Mesodermal cell (in vitro differentiated cells): ENCODE data around the gene TMLHE.
"Not testable (repeated sequence)": the region's sequence is repeated elsewhere in the genome, so short reads cannot be mapped to it uniquely, and the experiment has no call there.

Source experiments
- H3K27ac ChIP-seq: 2 replicates; pipeline ENCODE4 v1.7.0; 2013; ENCODE audit warnings: mild to moderate bottlenecking, low read depth, low read length, moderate library complexity; ENCODE audit not compliant: severe bottlenecking
- H3K36me3 ChIP-seq: 2 replicates; pipeline ENCODE4 v1.7.1; 2013; ENCODE audit warnings: mild to moderate bottlenecking, low read length, moderate library complexity; ENCODE audit not compliant: control insufficient read depth, insufficient read depth
- H3K4me1 ChIP-seq: one replicate; pipeline ENCODE4 v1.7.1; 2013; ENCODE audit warnings: mild to moderate bottlenecking, low read length; ENCODE audit not compliant: insufficient read depth, control insufficient read depth, poor library complexity, severe bottlenecking
- H3K4me3 ChIP-seq: 2 replicates; pipeline ENCODE4 v1.7.0; 2013; ENCODE audit warnings: low read length, control low read depth, mild to moderate bottlenecking; ENCODE audit not compliant: insufficient read depth, poor library complexity, severe bottlenecking; ENCODE audit errors: extremely low read depth
- H3K9me3 ChIP-seq: 2 replicates; pipeline ENCODE4 v1.7.1; 2013; ENCODE audit warnings: mild to moderate bottlenecking, low read length, moderate library complexity; ENCODE audit not compliant: control insufficient read depth
- WGBS, 2 experiments: methylation state at CpG; one replicate each; pipeline ENCODE4 v1.1.5; 2013; ENCODE audit warnings: missing lambda C conversion rate in 2 of 2; ENCODE audit not compliant: insufficient coverage in 2 of 2; 5-methylcytosine and 5-hydroxymethylcytosine counted together

Gene TMLHE

DNA sequence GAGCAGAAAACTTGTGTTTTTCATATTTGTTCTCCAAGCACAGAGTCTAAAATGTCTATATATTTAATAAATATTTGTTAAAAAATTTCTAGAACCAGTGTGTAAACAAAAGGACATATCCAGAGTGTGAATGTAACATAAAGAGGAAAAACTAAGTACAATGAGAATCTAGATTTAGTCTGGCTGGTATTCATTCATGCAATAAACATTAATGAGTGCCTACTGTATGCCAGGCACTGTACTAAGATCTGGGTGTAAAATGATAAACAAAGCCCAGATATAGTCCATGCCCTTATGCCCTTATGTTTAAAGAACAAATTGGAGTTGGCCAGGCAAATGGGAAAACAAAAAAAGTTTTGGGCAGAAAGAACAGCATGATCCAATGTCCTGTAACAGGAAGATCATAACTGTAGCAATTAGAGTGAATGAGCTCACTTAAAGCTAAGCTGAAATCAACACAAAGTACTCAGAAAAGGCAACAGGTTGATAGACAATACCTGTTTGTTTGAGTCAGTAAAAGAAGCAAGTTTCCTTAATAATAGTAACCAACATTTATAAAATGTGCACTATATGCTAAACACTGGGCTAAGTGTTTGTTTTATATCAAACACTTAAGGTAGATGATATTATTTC is 1.3 kb upstream of the TMLHE start:
- H3K27ac ChIP-seq: no peak overlapping the region
- H3K4me1 ChIP-seq: peaks cover 7% of the 10 kb centered on the region
- H3K36me3 ChIP-seq: no peaks in the 10 kb centered on the region
- H3K4me3 ChIP-seq: no peak overlapping the region
- no peaks in the 10 kb centered on the region for H3K9me3 ChIP-seq

DNA sequence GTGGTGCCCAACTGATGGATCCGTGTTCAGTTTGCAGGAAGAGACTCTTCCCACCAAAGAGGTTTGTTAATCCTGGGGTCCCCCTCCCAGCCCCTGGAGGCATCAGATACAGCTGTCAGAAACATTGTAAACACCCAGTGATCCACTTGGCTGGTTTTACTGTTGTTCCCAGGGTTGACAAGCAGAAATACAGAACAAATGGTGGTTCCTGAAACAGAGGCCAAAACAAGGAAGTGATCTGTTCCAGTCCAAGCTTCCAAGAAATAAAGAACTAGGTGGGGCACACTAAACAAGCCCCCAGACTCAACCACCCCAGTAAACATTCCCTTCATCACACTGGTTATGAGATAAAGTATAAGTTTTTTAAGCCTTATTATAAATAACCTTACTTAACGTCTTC is 1.4 kb downstream of the TMLHE start:
- Histone ChIP-seq H3K4me1 (peaks cover 7% of the 10 kb centered on the region), H3K9me3 (no peaks in the 10 kb centered on the region), H3K27ac (no peak overlapping the region), H3K4me3 (peak overlapping the region; percentile 58), H3K36me3 (no peaks in the 10 kb centered on the region)
- WGBS, 2 experiments: 100% methylated on average over 1 of the region's 2 CpGs; no CpG with 5 or more reads in 1 of the 2 experiments

DNA sequence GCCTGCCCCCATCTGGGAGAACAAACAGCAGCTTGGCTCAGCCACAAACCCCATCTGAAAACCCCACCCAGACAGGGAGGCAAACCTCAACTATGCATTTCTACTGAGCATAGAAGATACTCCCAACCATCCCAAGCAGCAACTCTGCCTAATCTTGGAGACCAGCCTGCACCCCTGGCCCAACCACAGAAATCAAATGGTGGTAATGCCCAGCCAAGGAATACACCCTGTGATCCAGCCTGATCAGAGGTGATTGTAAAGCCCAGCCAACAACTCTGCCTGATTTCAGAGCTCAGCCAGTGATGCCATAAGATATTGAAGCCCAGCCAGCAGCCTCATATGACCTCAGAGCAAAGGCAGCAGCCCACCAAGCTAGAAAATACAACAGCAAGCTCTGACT is 19.8 kb downstream of the TMLHE start:
- H3K4me3 ChIP-seq: no peak overlapping the region
- H3K9me3 ChIP-seq: no peaks in the 10 kb centered on the region
- H3K4me1 ChIP-seq: no peaks in the 10 kb centered on the region
- no peak overlapping the region for H3K27ac ChIP-seq
- H3K36me3 ChIP-seq: peaks cover 4% of the 10 kb centered on the region

DNA sequence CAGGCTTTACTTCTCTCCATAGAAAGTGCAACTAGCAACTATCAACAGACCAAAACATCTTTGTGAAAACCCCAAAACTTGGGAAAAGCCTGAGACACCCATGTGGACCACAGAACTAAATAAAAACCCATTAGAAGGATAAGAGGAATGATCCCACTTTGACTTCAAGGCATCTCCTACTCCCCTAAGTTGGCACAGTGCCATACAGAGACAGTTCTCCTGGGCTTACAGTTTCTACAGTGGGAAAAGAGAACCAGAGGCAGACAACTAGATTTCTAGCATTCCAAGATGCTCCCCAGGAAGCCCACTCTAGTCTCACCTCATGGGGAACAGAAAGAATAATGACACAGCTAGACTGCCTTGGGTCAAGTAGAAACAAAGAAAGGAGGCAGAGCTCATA is 20.4 kb downstream of the TMLHE start:
- no peaks in the 10 kb centered on the region for H3K9me3 ChIP-seq
- H3K36me3 ChIP-seq: peaks cover 4% of the 10 kb centered on the region
- H3K4me3 ChIP-seq: no peak overlapping the region
- no peak overlapping the region for H3K27ac ChIP-seq
- no peaks in the 10 kb centered on the region for H3K4me1 ChIP-seq

DNA sequence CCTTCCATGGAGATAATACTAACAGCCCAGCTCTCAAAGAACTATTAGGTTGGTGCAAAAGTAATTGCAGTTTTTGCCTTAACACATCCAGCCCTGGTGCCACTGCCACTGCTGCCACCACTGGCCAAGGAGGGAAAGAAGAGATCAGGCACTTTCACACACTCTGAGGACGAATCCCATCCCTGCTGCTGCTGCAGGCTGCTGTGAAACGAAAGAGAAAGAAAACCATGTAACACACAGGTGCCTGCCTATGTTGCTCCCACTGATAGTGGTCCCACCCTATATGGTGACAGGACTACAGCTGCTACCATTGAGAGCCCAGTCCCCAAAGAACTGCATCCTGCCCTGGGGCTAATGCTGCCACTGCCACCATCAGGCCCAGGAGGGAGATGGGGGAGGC is 35.1 kb downstream of the TMLHE start:
- H3K9me3 ChIP-seq: no peaks in the 10 kb centered on the region
- no peaks in the 10 kb centered on the region for H3K4me1 ChIP-seq
- no CpG with 5 or more reads among the region's 2 CpGs for WGBS, 2 experiments
- H3K36me3 ChIP-seq: no peaks in the 10 kb centered on the region
- H3K4me3 ChIP-seq: no peak overlapping the region
- H3K27ac ChIP-seq: no peak overlapping the region

DNA sequence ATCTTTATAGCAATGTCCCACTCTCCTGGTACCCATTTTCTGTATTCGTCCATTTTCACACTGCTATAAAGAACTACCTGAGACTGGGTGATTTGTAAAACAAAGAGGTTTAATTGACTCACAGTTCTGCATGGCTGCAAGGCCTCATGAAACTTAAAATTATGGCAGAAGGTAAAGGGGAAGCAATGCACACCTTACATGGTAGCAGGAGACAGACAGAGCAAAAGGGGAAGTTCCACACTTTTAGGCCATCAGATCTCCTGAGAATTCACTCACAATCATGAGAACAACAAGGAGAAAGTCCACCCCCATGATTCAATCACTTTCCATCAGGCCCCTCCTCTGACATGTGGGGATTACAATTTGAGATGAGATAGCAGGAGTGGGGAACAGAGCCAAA is 49.7 kb downstream of the TMLHE start:
- no peaks in the 10 kb centered on the region for H3K9me3 ChIP-seq
- no CpG with 5 or more reads among the region's 1 CpG for WGBS, 2 experiments
- no peak overlapping the region for H3K4me3 ChIP-seq
- no peaks in the 10 kb centered on the region for H3K36me3 ChIP-seq
- H3K4me1 ChIP-seq: no peaks in the 10 kb centered on the region
- H3K27ac ChIP-seq: no peak overlapping the region

DNA sequence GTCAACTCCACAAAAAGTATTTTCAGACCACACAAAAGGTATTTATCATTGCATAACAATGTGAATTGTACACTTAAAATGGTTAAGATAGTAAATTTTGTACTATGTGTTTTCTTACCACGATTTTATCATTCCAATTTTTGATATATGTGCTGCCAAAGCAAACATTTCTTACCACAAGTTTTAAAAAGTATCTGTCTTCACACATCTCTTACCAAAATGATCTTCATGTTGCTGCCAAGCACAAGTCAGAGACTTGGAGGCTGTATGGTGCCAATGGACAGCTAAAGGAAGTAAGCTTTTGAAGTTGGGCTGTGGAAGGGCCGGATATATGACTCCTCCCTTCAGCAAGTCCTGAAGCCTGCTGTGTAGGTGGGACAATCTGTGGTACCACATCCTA is 67.9 kb downstream of the TMLHE start:
- Histone ChIP-seq H3K4me3 (no peak overlapping the region), H3K9me3 (no peaks in the 10 kb centered on the region), H3K36me3 (peaks cover 16% of the 10 kb centered on the region), H3K27ac (no peak overlapping the region), H3K4me1 (no peaks in the 10 kb centered on the region)
- WGBS, 2 experiments: no CpG with 5 or more reads among the region's 2 CpGs

DNA sequence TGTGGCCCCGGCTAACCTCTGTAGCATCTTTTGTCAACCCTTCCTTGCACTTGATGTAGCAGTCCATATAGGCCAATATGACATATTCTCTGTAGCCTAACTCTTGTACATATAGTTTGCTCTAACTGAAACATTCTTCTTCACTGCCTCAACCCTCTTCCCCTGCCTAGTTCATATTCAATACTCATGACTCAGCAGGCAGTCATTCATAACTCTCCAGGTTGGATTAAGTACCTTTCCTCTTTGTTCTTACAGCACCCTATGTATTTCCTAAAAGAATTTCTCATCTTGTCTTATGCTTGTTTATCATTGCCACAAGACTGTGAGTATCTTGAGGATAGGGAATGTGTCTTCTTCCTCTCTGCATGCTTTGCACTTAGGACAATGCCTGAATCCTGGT is 76.9 kb downstream of the TMLHE start:
- Histone ChIP-seq H3K9me3 (no peaks in the 10 kb centered on the region), H3K36me3 (peaks cover 7% of the 10 kb centered on the region), H3K27ac (no peak overlapping the region), H3K4me1 (no peaks in the 10 kb centered on the region), H3K4me3 (no peak overlapping the region)
- no CpG with 5 or more reads among the region's 1 CpG for WGBS, 2 experiments

DNA sequence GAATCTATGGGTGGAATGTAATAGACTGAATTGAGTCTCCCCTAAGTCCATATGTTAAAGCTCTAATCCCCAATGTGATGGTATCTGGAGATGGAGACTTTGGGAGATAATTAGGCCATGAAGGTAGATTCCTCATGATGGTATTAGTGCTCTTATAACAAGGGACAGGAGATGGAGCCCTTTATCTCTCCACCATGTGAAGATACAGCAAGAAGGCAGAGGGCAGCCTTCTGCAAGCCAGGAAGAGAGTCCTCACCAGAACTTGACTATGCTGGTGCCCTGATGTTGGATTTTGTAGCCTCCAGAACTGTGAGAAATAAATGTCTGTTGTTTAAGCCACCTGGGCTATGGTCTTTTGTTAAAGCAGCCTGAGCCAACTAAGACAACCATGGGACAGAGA is 78.0 kb downstream of the TMLHE start:
- H3K4me1 ChIP-seq: no peaks in the 10 kb centered on the region
- no peaks in the 10 kb centered on the region for H3K9me3 ChIP-seq
- no peak overlapping the region for H3K4me3 ChIP-seq
- H3K36me3 ChIP-seq: peaks cover 7% of the 10 kb centered on the region
- no peak overlapping the region for H3K27ac ChIP-seq

DNA sequence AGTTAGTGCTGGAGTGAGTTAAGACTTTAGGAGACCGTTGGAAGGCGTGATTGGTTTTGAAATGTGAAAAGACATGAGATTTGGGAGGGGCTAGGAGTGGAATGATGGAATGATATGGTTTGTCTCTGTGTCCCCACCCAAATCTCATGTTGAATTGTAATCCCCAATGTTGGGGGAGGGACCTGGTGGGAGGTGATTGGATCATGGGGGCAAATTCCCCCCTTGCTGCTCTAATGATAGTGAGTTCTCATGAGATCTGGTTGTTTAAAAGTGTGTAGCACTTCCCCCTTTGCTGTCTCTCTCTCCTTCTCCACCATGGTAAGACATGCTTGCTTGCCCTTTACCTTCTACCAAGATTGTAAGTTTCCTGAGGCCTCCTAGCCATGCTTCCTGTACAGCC is 85.7 kb downstream of the TMLHE start:
- not testable (repeated sequence) for H3K4me3 ChIP-seq, H3K9me3 ChIP-seq, H3K27ac ChIP-seq, H3K4me1 ChIP-seq
- H3K36me3 ChIP-seq: peaks cover 17% of the 10 kb centered on the region
- WGBS, 2 experiments: 83% methylated on average over 2 of the region's 2 CpGs; no CpG with 5 or more reads in 1 of the 2 experiments

DNA sequence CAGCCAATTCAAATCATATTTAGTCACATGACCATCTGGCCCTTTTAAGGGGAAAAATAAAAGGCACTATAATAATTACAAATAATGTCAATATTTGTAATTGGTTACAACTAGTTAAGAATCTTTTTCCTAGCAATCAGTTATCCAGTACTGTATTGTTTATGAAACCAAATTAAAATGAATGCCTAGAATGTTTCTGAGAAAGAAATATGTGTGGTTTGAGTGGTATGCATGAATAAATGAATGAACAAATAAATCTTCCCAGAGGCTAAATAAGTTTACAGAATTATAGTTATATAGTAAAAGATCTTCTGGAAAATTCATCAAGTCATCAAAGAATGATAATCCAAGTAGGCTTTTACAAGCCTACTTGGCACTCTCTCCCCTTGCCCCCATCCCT is 98.5 kb downstream of the TMLHE start:
- Histone ChIP-seq H3K9me3 (no peaks in the 10 kb centered on the region), H3K4me3 (no peak overlapping the region), H3K27ac (no peak overlapping the region), H3K4me1 (no peaks in the 10 kb centered on the region), H3K36me3 (peaks cover 24% of the 10 kb centered on the region)

DNA sequence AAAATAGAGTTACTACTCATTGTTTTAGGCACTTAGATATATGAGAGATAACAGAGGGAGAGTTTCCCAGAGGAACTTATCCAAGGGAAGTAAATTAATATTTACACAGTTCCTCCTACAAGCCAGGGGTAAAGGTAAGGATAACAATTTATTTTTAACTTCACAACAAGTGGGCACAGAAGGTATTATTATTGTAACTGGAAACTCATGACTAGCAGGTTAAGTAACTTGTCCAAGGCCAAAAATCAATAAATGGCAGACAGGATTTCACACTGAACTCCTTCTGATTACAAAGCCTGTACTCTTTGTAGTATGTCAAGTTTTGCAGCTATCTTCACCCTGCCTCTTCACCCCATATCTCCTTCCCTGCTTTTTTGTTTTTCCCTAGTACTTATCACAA is 107.5 kb downstream of the TMLHE start:
- no peak overlapping the region for H3K27ac ChIP-seq
- H3K36me3 ChIP-seq: peaks cover 11% of the 10 kb centered on the region
- no peak overlapping the region for H3K4me3 ChIP-seq
- H3K4me1 ChIP-seq: no peaks in the 10 kb centered on the region
- H3K9me3 ChIP-seq: no peaks in the 10 kb centered on the region
